Neural crest cell (in vitro differentiated cells): Measurements from ENCODE around the gene NCK2. TPM values are rescaled to one million over a fixed set of nuclear protein-coding genes. Genes with fewer than 3 reads are reported as not detected.

Experiments
- DNase-seq: peaks from one replicate; pipeline ENCODE4 v3.0.0; 2021; ENCODE audit warnings: low read depth, mixed read lengths, low spot score
- H3K27ac Mint-ChIP-seq: one replicate; pipeline ENCODE4 v1.8.0; 2021; ENCODE audit warnings: mild to moderate bottlenecking, mixed read lengths; ENCODE audit not compliant: unreplicated experiment
- H3K27me3 Mint-ChIP-seq: 2 replicates; pipeline ENCODE4 v1.8.0; 2021; ENCODE audit warnings: low read depth, mild to moderate bottlenecking, mixed read lengths
- H3K36me3 Mint-ChIP-seq: 2 replicates; pipeline ENCODE4 v1.8.0; 2021; ENCODE audit warnings: low read depth, mild to moderate bottlenecking, mixed read lengths
- H3K4me1 Mint-ChIP-seq: 2 replicates; pipeline ENCODE4 v1.8.0; 2021; ENCODE audit warnings: mixed read lengths
- H3K4me3 Mint-ChIP-seq: one replicate; pipeline ENCODE4 v1.8.0; 2021; ENCODE audit warnings: mild to moderate bottlenecking, mixed read lengths
- H3K9me3 Mint-ChIP-seq: 2 replicates; pipeline ENCODE4 v1.8.0; 2021; ENCODE audit warnings: mixed read lengths
- CTCF ChIP-seq: fragments of 200-600 bp; sonication (generic); conservative IDR thresholded peaks from 2 replicates; pipeline ENCODE4 v1.5.0; 2021; ENCODE audit warnings: antibody characterized with exemption, mild to moderate bottlenecking
- total RNA-seq: library from RNA; stranded (reverse); gene quantifications from 2 replicates; pipeline ENCODE4 v1.2.1, GENCODE V29; 2021

The NCK2 gene
- total RNA-seq, 1 donor from 2014 or later, result 71.9 TPM

- no peak for DNase-seq
- Mint-ChIP-seq H3K4me3 (no peak overlapping the region), H3K36me3 (peaks cover 23% of the 10 kb centered on the region), H3K27me3 (no peaks in the 10 kb centered on the region), H3K4me1 (peaks cover 16% of the 10 kb centered on the region), H3K27ac (no peak overlapping the region), H3K9me3 (no peaks in the 10 kb centered on the region)
- TF ChIP-seq CTCF, result no peak
Observed at GRCh38 chr2:105822186-105822585, 77.5 kb downstream of the NCK2 start.

GRCh38 chr2:105824446-105824845, 79.7 kb downstream of the NCK2 start:
- Mint-ChIP-seq H3K4me1 (peaks cover 23% of the 10 kb centered on the region), H3K4me3 (no peak overlapping the region), H3K9me3 (no peaks in the 10 kb centered on the region), H3K27ac (peak overlapping the region; percentile 81), H3K27me3 (no peaks in the 10 kb centered on the region), H3K36me3 (peaks cover 18% of the 10 kb centered on the region)
- no peak for DNase-seq
- TF ChIP-seq CTCF, result no peak

- Mint-ChIP-seq H3K4me1 (peaks cover 17% of the 10 kb centered on the region), H3K27me3 (no peaks in the 10 kb centered on the region), H3K4me3 (no peak overlapping the region), H3K36me3 (peaks cover 39% of the 10 kb centered on the region), H3K9me3 (peaks cover 4% of the 10 kb centered on the region), H3K27ac (no peak overlapping the region)
- DNase-seq, result no peak
- no peak for TF ChIP-seq CTCF
Observed at GRCh38 chr2:105827351-105828096, 82.8 kb downstream of the NCK2 start.

- DNase-seq, result no peak
- no peaks in the 10 kb centered on the region for H3K27me3 Mint-ChIP-seq
- H3K27ac Mint-ChIP-seq, result no peak overlapping the region
- H3K9me3 Mint-ChIP-seq, result peaks cover 6% of the 10 kb centered on the region
- H3K36me3 Mint-ChIP-seq, result peaks cover 45% of the 10 kb centered on the region
- H3K4me1 Mint-ChIP-seq, result peaks cover 15% of the 10 kb centered on the region
- TF ChIP-seq CTCF, result no peak
- no peak overlapping the region for H3K4me3 Mint-ChIP-seq
Observed at GRCh38 chr2:105828558-105828957, 83.8 kb downstream of the NCK2 start.

GRCh38 chr2:105834931-105835330, 90.2 kb downstream of the NCK2 start:
- Mint-ChIP-seq H3K27ac (no peak overlapping the region), H3K9me3 (peaks cover 19% of the 10 kb centered on the region), H3K27me3 (no peaks in the 10 kb centered on the region), H3K36me3 (peaks cover 60% of the 10 kb centered on the region), H3K4me1 (peaks cover 17% of the 10 kb centered on the region), H3K4me3 (no peak overlapping the region)
- DNase-seq, result no peak
- no peak for TF ChIP-seq CTCF
